HG03558 (cell line): Measurements from ENCODE around the gene TBC1D9.

Source experiments
- ATAC-seq: cut with Tn5 transposase; IDR thresholded peaks from one replicate; pipeline ENCODE4 v1.9.1; 2021; ENCODE audit warnings: moderate number of reproducible peaks; ENCODE audit not compliant: unreplicated experiment; ENCODE audit errors: extremely low read depth

TBC1D9 gene

GRCh38 chr4:140701071-140701470, 55.1 kb downstream of the TBC1D9 start:
- no peak for ATAC-seq

- no peak for ATAC-seq
Measured at GRCh38 chr4:140697709-140698560, 58.2 kb downstream of the TBC1D9 start.

GRCh38 chr4:140695483-140695882, 60.7 kb downstream of the TBC1D9 start:
- ATAC-seq: no peak

DNA sequence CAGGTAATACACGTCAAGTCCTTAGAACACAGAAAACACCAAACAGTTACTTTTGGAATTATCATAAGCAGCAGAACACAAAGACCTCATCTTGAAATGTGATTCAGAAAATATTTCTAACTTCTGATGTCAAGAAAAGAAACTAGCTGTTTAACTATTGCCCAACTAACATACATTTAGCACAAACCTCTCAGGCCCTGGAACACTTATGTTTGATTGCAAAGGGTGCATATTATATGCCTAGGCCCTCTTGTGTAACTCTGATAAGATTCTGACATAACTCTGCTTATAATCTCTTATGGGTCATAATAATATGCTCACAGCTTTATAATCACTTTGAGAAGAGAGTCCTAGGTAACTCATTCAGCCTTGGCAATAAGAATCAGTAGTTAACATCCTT, 62.6 kb downstream of the TBC1D9 start:
- no peak for ATAC-seq

DNA sequence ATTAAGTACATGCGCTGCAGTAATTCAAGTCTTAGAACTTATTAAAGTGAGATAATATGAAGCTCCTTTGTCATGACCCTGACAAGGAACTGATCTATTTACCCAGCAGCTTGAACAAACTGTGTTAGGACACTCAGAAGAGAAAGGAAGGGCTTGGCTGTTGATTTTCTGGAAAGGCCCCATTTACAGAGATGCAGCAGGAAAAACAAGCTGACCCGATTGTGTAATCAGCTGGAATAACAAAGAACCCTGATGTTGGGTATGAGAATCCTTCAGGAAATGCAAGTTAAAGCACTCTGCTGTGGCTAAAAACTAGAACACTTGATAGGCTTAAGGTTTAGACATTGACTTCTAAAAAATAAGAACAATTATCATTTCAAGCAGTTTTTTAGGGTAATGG, 64.8 kb downstream of the TBC1D9 start:
- ATAC-seq: no peak

DNA sequence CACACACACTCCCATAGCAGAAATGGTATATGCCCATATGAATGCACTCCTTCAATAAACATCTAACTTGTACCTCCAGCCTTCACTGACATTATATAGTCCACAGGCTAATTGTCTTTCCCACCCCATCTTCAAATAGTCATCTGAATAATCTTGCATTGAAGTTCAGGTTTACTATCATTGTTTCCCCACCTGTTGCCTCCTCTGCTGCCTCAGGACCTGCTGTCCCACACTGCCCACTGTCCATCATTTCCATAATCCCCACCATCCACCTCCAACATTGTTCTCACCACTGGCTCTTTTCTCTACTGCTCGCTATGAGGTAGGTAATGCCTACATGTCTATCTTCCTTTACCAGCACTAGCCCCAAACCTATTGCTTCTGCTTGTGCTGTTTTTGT, 66.1 kb downstream of the TBC1D9 start:
- no peak for ATAC-seq

- no peak for ATAC-seq
Measured at GRCh38 chr4:140689623-140690022, 66.6 kb downstream of the TBC1D9 start.

GRCh38 chr4:140688711-140689598, 67.2 kb downstream of the TBC1D9 start:
- no peak for ATAC-seq

DNA sequence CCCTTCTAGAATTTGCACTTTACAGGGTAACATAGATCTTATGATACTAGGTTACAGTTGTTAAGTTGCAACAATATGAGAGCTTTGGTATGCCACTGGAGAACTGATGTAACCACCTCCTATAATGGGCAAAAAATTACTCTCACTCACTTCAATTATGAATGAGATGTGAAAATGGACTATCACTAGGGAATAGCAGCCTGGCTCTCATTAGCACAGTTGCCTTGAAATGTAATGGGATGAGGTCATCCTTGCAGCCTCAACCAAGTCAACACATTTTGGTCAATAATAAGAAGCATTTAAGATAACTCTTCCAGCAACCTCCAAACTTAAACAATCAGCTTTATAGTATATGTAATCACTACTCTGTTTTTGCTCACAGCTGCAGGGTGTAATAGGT, 69.4 kb downstream of the TBC1D9 start:
- no peak for ATAC-seq

DNA sequence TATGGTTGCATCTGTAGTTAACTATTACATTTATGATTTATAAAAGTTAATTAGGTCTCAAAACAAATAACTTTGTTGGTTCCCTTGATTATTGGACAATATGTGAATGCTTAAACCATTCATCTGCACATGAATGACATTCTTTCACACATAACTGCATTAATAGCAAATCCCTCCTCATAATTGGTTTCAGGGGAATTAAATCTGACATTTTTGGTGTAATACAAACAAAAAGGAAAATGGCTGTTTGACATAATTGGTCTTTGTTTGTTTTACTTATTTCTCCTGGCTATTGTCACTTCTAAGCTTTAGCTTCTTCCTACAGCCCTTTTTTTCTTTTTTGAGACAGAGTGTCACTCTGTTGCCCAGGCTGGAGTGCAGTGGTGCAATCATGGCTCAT, 71.9 kb downstream of the TBC1D9 start:
- ATAC-seq: no peak

DNA sequence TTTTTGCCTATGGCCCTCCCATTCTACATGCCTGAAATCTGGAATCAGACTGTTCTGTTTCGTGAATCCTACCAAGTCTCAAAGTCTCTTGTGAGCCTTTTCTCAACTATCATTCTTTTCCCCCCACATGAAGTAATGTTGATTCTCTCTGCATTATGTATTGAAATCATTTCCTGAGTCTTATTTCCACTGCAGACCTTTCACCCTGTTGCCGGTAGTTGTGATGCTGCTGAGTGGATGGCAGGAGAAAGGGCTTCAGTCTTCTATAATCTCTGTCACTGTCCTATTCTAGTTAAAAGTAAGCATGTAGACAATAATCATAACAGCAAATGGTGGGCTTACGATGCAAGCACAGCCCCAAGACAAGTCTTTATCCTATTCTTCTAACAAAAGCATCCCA, 75.0 kb downstream of the TBC1D9 start:
- no peak for ATAC-seq

DNA sequence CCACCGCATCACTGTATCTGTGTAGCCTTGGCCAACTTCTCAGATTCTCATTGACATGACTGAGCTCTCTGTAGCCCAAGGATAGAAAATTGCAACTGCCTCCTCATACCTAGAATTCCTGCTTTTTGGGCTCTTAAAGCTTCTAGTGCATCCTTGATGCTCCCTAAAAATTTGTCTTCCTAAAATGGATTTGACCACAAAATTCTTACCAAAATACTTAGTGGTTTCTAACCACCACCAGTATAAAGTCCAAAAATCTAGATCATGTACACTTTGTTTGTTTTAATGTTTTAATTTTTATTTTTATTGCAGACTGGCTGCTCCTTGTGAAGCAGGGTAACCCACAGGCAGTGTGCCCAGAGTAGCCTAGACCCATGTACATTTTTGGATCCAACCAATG, 75.5 kb downstream of the TBC1D9 start:
- ATAC-seq: no peak

GRCh38 chr4:140679576-140679975, 76.6 kb downstream of the TBC1D9 start:
- no peak for ATAC-seq

DNA sequence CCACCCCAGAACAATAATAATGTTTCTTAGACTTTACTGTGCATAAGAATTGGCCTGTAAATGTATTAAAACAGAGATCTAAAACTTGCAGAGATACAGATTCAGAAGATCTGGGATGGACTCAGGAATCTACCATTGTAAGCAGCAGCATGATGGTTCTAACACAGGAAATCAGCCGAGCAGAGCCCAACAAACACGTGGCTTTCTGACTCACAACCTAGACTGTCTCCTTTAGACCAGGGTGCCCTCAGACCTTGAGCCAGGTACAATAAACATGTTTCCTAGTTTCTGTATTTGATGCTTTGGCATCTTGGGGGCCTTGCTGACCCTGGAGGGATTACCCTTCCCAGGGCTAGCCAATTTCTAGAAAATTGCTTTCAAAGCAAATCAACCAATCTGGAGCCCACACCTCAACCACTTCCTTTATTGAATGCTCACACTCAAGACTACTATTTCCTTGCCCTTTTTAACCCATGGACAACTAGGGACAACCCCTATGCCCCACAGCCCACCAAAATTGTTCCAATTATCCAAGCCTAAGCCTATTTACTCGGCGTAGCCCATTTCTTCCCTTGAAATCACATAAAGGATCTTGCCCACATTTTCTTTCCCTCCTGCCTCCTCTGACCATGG, 80.5 kb downstream of the TBC1D9 start:
- no peak for ATAC-seq

- no peak for ATAC-seq
Measured at GRCh38 chr4:140673729-140674128, 82.5 kb downstream of the TBC1D9 start.

GRCh38 chr4:140672416-140672815, 83.8 kb downstream of the TBC1D9 start:
- no peak for ATAC-seq

GRCh38 chr4:140668111-140668510, 88.1 kb downstream of the TBC1D9 start:
- ATAC-seq: no peak

DNA sequence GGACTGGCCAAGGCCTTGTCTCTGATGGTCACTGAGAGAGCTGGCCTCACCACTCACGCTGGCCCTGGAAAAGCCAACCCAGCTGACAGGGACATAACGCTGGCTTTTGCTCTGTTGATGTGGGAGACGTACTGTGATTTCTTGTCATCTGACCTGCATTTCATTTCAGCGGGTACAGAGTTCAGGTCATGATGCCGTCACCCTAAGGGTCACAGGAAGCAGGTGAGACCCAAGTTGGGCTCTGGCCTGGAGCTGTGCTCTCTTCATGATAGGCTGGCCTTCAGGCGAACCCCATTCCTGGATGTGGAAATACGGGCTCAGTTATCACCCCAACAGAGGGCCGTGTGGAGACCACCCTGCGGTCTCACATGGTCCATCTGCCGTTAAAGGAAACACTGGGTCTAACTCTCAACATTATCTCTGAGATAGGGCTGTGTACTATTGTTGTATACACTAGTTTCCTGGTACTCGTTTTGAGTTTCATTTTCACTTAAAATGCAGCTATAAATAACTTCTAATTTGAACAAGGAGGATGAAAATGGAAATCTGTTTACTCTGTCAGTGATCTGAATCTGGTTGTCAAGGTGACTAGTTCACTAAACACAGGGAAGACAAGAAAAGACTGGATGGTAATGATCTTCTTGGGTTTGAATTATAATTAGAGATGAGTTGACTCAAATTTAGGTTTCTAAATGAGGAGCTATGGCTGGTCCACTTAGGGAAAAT, 89.1 kb downstream of the TBC1D9 start:
- no peak for ATAC-seq

- no peak for ATAC-seq
Measured at GRCh38 chr4:140662082-140662869, 93.9 kb downstream of the TBC1D9 start.
